Ovary (tissue), 3 donors: ENCODE measurements around the gene PET117.

ENCODE experiments used
- EP300 ChIP-seq: sonication (generic); formaldehyde crosslinking; IDR thresholded peaks from one replicate; pipeline ENCODE4 v1.6.1; 2017; ENCODE audit warnings: antibody characterized with exemption
- POLR2A ChIP-seq: fragments of 450-650 bp; IDR thresholded peaks from one replicate; pipeline ENCODE4 v1.6.1; 2017; ENCODE audit warnings: antibody characterized with exemption, mild to moderate bottlenecking, moderate library complexity
- TF ChIP-seq, protein P1 (sequence below), 3 donors: fragments of 450-650 bp in 2 of 3; fragments of 200-600 bp in 1 of 3; IDR thresholded peaks; one replicate each; pipeline versions ENCODE4 v1.5.1 to v1.8.0; 2016 to 2022; ENCODE audit warnings: antibody characterized with exemption in 3 of 3, mild to moderate bottlenecking in 1 of 3
- donor health status: DM: no; HTN: no; CAD: no.

DNA sequence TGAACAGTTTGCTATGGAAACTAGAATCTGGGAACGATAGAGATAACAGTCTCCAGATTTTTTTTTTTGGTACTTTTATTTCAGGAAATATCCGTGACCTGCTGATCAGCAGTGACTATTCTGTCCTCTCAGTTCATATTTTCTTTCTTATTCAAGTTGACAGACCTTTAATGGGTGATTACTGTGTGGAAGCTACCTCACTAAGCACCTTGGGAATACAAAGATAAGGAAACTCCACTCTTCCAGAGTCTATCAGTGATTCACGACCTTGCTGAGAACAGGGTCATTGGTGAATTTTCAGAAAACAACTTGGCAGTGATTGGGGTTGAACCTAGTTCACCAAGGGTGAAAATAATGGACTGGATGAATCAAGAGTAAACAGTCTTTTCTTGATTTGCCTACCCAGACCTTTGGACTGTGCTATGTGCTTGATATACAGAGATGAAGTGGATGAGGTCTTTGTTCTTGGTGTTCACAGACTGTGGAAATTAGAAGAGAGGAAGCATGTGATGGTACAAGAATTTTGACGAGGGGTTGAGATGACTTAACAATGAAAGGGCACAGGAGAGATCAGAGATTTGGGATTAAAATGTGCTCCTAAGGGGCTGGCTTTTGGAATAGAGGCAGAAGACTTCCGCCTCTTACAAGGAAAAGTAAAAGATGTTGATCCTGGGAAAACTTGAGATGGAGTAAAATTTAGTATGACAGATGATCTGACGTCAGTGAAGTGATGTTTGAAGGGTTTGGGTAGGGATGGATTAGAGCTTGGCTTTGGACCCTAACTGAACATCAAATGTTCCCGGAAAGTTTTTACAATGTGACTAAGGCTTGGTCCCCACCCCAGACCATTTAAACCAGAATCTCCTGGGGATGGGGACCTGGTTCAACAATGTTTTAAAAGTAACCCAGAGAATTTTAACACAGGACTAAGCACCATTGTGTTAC lies 1.2 kb downstream of the PET117 start:
- TF ChIP-seq, protein P1, sequence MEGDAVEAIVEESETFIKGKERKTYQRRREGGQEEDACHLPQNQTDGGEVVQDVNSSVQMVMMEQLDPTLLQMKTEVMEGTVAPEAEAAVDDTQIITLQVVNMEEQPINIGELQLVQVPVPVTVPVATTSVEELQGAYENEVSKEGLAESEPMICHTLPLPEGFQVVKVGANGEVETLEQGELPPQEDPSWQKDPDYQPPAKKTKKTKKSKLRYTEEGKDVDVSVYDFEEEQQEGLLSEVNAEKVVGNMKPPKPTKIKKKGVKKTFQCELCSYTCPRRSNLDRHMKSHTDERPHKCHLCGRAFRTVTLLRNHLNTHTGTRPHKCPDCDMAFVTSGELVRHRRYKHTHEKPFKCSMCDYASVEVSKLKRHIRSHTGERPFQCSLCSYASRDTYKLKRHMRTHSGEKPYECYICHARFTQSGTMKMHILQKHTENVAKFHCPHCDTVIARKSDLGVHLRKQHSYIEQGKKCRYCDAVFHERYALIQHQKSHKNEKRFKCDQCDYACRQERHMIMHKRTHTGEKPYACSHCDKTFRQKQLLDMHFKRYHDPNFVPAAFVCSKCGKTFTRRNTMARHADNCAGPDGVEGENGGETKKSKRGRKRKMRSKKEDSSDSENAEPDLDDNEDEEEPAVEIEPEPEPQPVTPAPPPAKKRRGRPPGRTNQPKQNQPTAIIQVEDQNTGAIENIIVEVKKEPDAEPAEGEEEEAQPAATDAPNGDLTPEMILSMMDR (IDR thresholded peaks at IDR 0.05), result no peak
- TF ChIP-seq POLR2A (no peak), EP300 (no peak)
